Measurements from ENCODE around the gene ZNF446.

Gene ZNF446

GRCh38 chr19:58450856-58451357 is 25.2 kb upstream of the ZNF446 start:
- FAIRE-seq (no peak), DNase-seq (ENCODE audit: insufficient read length, low spot score) (no peak)
- TF ChIP-seq CTCF (IDR thresholded peaks at IDR 0.05; ENCODE audit: insufficient read depth, missing control alignments) = no peak

- FAIRE-seq = no peak
- TF ChIP-seq CTCF (IDR thresholded peaks at IDR 0.05; ENCODE audit: insufficient read depth, missing control alignments) = no peak
These were observed 24.6 kb upstream of the ZNF446 start, which contains the start of gene ZNF324B for GRCh38 chr19:58451358-58452101. ZNF324B (plus strand) TSS chr19:58451622; CDS start chr19:58453702, 2,080 bp downstream.

DNA sequence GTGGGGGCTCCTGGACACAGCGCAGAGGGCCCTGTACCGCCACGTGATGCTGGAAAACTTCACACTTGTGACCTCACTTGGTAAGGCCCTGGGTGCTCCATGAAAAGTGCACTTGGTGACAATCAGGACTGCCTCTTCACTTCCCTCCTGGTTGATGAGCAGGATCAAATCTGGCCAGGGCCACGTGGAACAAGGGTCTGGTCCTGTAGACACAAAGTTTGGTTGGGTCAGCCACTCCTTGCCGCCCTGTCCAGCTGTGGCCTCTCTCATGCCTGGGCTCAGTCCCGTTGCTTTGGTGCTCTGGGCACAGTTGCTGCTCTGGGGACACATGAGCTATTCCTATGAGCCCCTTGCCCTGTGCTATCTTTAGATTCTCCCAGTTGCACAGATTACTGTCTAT is 22.4 kb upstream of the ZNF446 start:
- FAIRE-seq = no peak
- DNase-seq (ENCODE audit: insufficient read length, low spot score) = no peak
- TF ChIP-seq CTCF (IDR thresholded peaks at IDR 0.05; ENCODE audit: insufficient read depth, missing control alignments) = no peak

More at GRCh38 chr19:58451358-58452101, 24.6 kb upstream of the ZNF446 start, which contains the start of gene ZNF324B:
- peak; percentile 75 for DNase-seq (ENCODE audit: insufficient read length, low spot score)

- DNase-seq (ENCODE audit: insufficient read length, low spot score) (no peak), FAIRE-seq (no peak)
- TF ChIP-seq CTCF (IDR thresholded peaks at IDR 0.05; ENCODE audit: insufficient read depth, missing control alignments) = no peak
These were observed 20.8 kb upstream of the ZNF446 start for GRCh38 chr19:58455306-58455705.

DNA sequence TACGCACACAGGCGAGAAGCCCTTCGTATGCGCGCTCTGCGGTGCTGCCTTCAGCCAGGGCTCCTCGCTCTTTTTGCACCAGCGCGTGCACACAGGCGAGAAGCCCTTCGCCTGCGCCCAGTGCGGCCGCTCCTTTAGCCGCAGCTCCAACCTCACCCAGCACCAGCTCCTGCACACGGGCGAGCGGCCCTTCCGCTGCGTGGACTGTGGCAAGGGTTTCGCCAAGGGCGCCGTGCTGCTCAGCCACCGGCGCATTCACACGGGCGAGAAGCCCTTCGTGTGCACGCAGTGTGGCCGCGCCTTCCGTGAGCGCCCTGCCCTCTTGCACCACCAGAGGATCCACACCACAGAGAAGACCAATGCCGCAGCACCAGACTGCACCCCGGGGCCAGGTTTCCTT is 20.0 kb upstream of the ZNF446 start:
- no peak for TF ChIP-seq CTCF (IDR thresholded peaks at IDR 0.05; ENCODE audit: insufficient read depth, missing control alignments)
- FAIRE-seq = no peak
- DNase-seq (ENCODE audit: insufficient read length, low spot score) = no peak

DNA sequence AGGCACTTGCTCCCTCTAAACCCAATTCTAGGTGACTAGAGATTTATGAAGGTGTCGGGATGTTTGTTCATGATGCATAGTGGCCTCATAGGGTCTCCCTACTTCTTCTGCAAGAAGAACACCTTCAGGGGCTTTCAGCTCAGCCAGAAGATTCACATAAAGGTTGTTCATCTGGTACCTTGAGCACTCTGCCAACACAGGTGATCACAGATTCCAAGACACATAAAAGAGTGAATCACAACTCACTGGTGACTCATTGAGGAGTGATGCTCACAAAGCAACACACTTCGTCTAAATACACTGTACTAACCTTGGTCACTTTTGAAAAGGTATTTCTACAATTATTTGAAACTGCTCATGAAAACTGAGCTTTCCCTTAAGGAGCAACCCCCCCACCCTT is 16.1 kb upstream of the ZNF446 start:
- no peak for FAIRE-seq
- TF ChIP-seq CTCF (IDR thresholded peaks at IDR 0.05; ENCODE audit: insufficient read depth, missing control alignments) = no peak
- DNase-seq (ENCODE audit: insufficient read length, low spot score) = no peak

- FAIRE-seq (no peak), DNase-seq (ENCODE audit: insufficient read length, low spot score) (no peak)
- TF ChIP-seq CTCF (IDR thresholded peaks at IDR 0.05; ENCODE audit: insufficient read depth, missing control alignments) = no peak
These were observed 9.9 kb upstream of the ZNF446 start for GRCh38 chr19:58466089-58466759.

Measured in D721Med (cell line).